BLaER1 (cell line): ENCODE results near the gene SHANK2.

Experiments
- H3K27ac ChIP-seq: shearing (Covaris generic); formaldehyde crosslinking; 2 replicates; pipeline ENCODE4 v1.8.1; 2022
- H3K27me3 ChIP-seq: shearing (Covaris generic); formaldehyde crosslinking; 2 replicates; pipeline ENCODE4 v1.8.1; 2022
- H3K36me3 ChIP-seq: shearing (Covaris generic); formaldehyde crosslinking; 2 replicates; pipeline ENCODE4 v1.8.1; 2022
- H3K4me1 ChIP-seq: shearing (Covaris generic); formaldehyde crosslinking; 2 replicates; pipeline ENCODE4 v1.8.1; 2022
- H3K4me2 ChIP-seq: shearing (Covaris generic); formaldehyde crosslinking; 2 replicates; pipeline ENCODE4 v1.8.1; 2022
- H3K4me3 ChIP-seq: shearing (Covaris generic); formaldehyde crosslinking; 2 replicates; pipeline ENCODE4 v1.8.1; 2022
- H3K9ac ChIP-seq: shearing (Covaris generic); formaldehyde crosslinking; 2 replicates; pipeline ENCODE4 v1.8.1; 2022
- H3K9me3 ChIP-seq: shearing (Covaris generic); formaldehyde crosslinking; 2 replicates; pipeline ENCODE4 v1.8.1; 2022
- H4K20me1 ChIP-seq: shearing (Covaris generic); formaldehyde crosslinking; 2 replicates; pipeline ENCODE4 v1.8.1; 2022
- Cebpa-rat ChIP-seq: shearing (Covaris generic); IDR thresholded peaks from 2 replicates; pipeline ENCODE4 v1.8.1; 2022

The SHANK2 gene

GRCh38 chr11:71245601-71246391, 6.6 kb downstream of the SHANK2 start:
- no peaks in the 10 kb centered on the region for H3K36me3 ChIP-seq
- peaks cover 19% of the 10 kb centered on the region for H3K4me1 ChIP-seq
- no peaks in the 10 kb centered on the region for H3K9me3 ChIP-seq
- no peak overlapping the region for H3K4me3 ChIP-seq
- no peak overlapping the region for H3K27ac ChIP-seq
- TF ChIP-seq Cebpa-rat: no peak
- peaks cover 40% of the 10 kb centered on the region for H3K27me3 ChIP-seq
- H4K20me1 ChIP-seq: peaks cover 29% of the 10 kb centered on the region
- H3K4me2 ChIP-seq: no peak overlapping the region
- H3K9ac ChIP-seq: no peak overlapping the region

- H3K36me3 ChIP-seq: no peaks in the 10 kb centered on the region
- H3K9ac ChIP-seq: no peak overlapping the region
- H3K4me1 ChIP-seq: peaks cover 18% of the 10 kb centered on the region
- TF ChIP-seq Cebpa-rat: no peak
- peaks cover 13% of the 10 kb centered on the region; the same call in 1 of the 2 replicates for H4K20me1 ChIP-seq
- H3K27me3 ChIP-seq: peaks cover 25% of the 10 kb centered on the region
- no peak overlapping the region for H3K4me2 ChIP-seq
- no peaks in the 10 kb centered on the region for H3K9me3 ChIP-seq
- no peak overlapping the region for H3K4me3 ChIP-seq
- no peak overlapping the region for H3K27ac ChIP-seq
Observed at GRCh38 chr11:71244116-71244810, 8.1 kb downstream of the SHANK2 start.

- TF ChIP-seq Cebpa-rat: no peak
- Histone ChIP-seq H4K20me1 (no peaks in the 10 kb centered on the region), H3K9ac (no peak overlapping the region)
Observed at GRCh38 chr11:71242391-71242790, 10.0 kb downstream of the SHANK2 start.

GRCh38 chr11:71241721-71242259, 10.6 kb downstream of the SHANK2 start:
- Histone ChIP-seq H3K27ac (no peak overlapping the region), H3K4me3 (no peak overlapping the region), H3K9me3 (no peaks in the 10 kb centered on the region), H3K36me3 (no peaks in the 10 kb centered on the region), H3K27me3 (peaks cover 4% of the 10 kb centered on the region; the same call in 1 of the 2 replicates), H3K9ac (no peak overlapping the region), H3K4me2 (peak overlapping the region; percentile 80), H3K4me1 (peaks cover 18% of the 10 kb centered on the region), H4K20me1 (no peaks in the 10 kb centered on the region; the same call in 1 of the 2 replicates)
- TF ChIP-seq Cebpa-rat: no peak

More at GRCh38 chr11:71242391-71242790, 10.0 kb downstream of the SHANK2 start:
- no peaks in the 10 kb centered on the region for H3K9me3 ChIP-seq
- no peak overlapping the region for H3K4me2 ChIP-seq
- no peaks in the 10 kb centered on the region for H3K36me3 ChIP-seq
- H3K4me1 ChIP-seq: peaks cover 18% of the 10 kb centered on the region
- H3K27me3 ChIP-seq: peaks cover 6% of the 10 kb centered on the region; the same call in 1 of the 2 replicates
- no peak overlapping the region for H3K27ac ChIP-seq
- no peak overlapping the region for H3K4me3 ChIP-seq

GRCh38 chr11:71240865-71241691, 11.3 kb downstream of the SHANK2 start:
- Histone ChIP-seq H3K4me2 (peak overlapping the region; percentile 80), H4K20me1 (no peaks in the 10 kb centered on the region; the same call in 1 of the 2 replicates), H3K27ac (no peak overlapping the region)

GRCh38 chr11:71240061-71240690, 12.2 kb downstream of the SHANK2 start:
- Histone ChIP-seq H3K4me1 (peaks cover 18% of the 10 kb centered on the region), H4K20me1 (no peaks in the 10 kb centered on the region; the same call in 1 of the 2 replicates), H3K4me2 (peak overlapping the region; percentile 80; the same call in 1 of the 2 replicates), H3K9me3 (no peaks in the 10 kb centered on the region), H3K4me3 (no peak overlapping the region), H3K9ac (no peak overlapping the region), H3K27me3 (no peaks in the 10 kb centered on the region), H3K36me3 (no peaks in the 10 kb centered on the region), H3K27ac (no peak overlapping the region)
- no peak for TF ChIP-seq Cebpa-rat

More at GRCh38 chr11:71240865-71241691, 11.3 kb downstream of the SHANK2 start:
- Histone ChIP-seq H3K27me3 (0 out of 2 replicates have a peak, but pooled peaks cover 4% of the 10 kb centered on the region), H3K36me3 (no peaks in the 10 kb centered on the region), H3K9me3 (no peaks in the 10 kb centered on the region), H3K4me1 (peaks cover 18% of the 10 kb centered on the region), H3K4me3 (no peak overlapping the region), H3K9ac (no peak overlapping the region)
- TF ChIP-seq Cebpa-rat: peak; percentile 95

- Histone ChIP-seq H3K27ac (no peak overlapping the region), H3K4me2 (no peak overlapping the region), H3K36me3 (no peaks in the 10 kb centered on the region), H3K27me3 (no peaks in the 10 kb centered on the region), H3K4me3 (no peak overlapping the region), H3K9me3 (no peaks in the 10 kb centered on the region), H4K20me1 (no peaks in the 10 kb centered on the region; the same call in 1 of the 2 replicates), H3K4me1 (peaks cover 18% of the 10 kb centered on the region), H3K9ac (no peak overlapping the region)
- TF ChIP-seq Cebpa-rat: no peak
Observed at GRCh38 chr11:71239581-71239980, 12.8 kb downstream of the SHANK2 start.

GRCh38 chr11:71238941-71239340, 13.4 kb downstream of the SHANK2 start:
- Histone ChIP-seq H3K9me3 (no peaks in the 10 kb centered on the region), H3K36me3 (no peaks in the 10 kb centered on the region), H3K4me1 (peaks cover 18% of the 10 kb centered on the region), H4K20me1 (no peaks in the 10 kb centered on the region; the same call in 1 of the 2 replicates), H3K9ac (no peak overlapping the region), H3K4me3 (no peak overlapping the region), H3K4me2 (no peak overlapping the region), H3K27me3 (no peaks in the 10 kb centered on the region), H3K27ac (no peak overlapping the region)
- TF ChIP-seq Cebpa-rat: no peak
